IPS-15b (cell line): ENCODE data around the gene PRELP.
"Not testable (repeated sequence)": the region's sequence is repeated elsewhere in the genome, so short reads cannot be mapped to it uniquely, and the experiment has no call there.

Experiments used
- H3K27me3 ChIP-seq: one replicate; pipeline ENCODE4 v1.6.1; 2013; ENCODE audit warnings: low read length; ENCODE audit not compliant: control insufficient read depth, insufficient read depth
- H3K36me3 ChIP-seq: one replicate; pipeline ENCODE4 v1.6.1; 2013; ENCODE audit warnings: low read length; ENCODE audit not compliant: control insufficient read depth, insufficient read depth
- H3K4me1 ChIP-seq: one replicate; pipeline ENCODE4 v1.6.1; 2013; ENCODE audit warnings: mild to moderate bottlenecking, low read length; ENCODE audit not compliant: control insufficient read depth, insufficient read depth
- H3K4me3 ChIP-seq: one replicate; pipeline ENCODE4 v1.5.1; 2013; ENCODE audit warnings: low read depth, low read length
- H3K9ac ChIP-seq: one replicate; pipeline ENCODE4 v1.6.1; 2013; ENCODE audit warnings: low read depth, mild to moderate bottlenecking, low read length
- H3K9me3 ChIP-seq: one replicate; pipeline ENCODE4 v1.6.1; 2013; ENCODE audit warnings: mild to moderate bottlenecking, low read length; ENCODE audit not compliant: control insufficient read depth, insufficient read depth

The PRELP gene

GRCh38 chr1:203466906-203467549, 8.6 kb upstream of the PRELP start:
- not testable (repeated sequence) for H3K4me3 ChIP-seq, H3K36me3 ChIP-seq, H3K9ac ChIP-seq, H3K27me3 ChIP-seq, H3K9me3 ChIP-seq, H3K4me1 ChIP-seq

GRCh38 chr1:203467550-203467921, 8.1 kb upstream of the PRELP start:
- H3K4me3 ChIP-seq: no peak overlapping the region
- no peak overlapping the region for H3K9ac ChIP-seq

GRCh38 chr1:203468326-203468725, 7.3 kb upstream of the PRELP start:
- Histone ChIP-seq H3K9me3 (no peaks in the 10 kb centered on the region), H3K27me3 (no peaks in the 10 kb centered on the region), H3K36me3 (no peaks in the 10 kb centered on the region), H3K4me1 (peaks cover 5% of the 10 kb centered on the region), H3K9ac (no peak overlapping the region), H3K4me3 (no peak overlapping the region)

More at GRCh38 chr1:203467550-203467921, 8.1 kb upstream of the PRELP start:
- no peaks in the 10 kb centered on the region for H3K36me3 ChIP-seq
- peaks cover 5% of the 10 kb centered on the region for H3K4me1 ChIP-seq
- no peaks in the 10 kb centered on the region for H3K27me3 ChIP-seq
- H3K9me3 ChIP-seq: no peaks in the 10 kb centered on the region

- no peak overlapping the region for H3K4me3 ChIP-seq
- H3K27me3 ChIP-seq: no peaks in the 10 kb centered on the region
- no peaks in the 10 kb centered on the region for H3K36me3 ChIP-seq
- H3K9me3 ChIP-seq: no peaks in the 10 kb centered on the region
- H3K4me1 ChIP-seq: peaks cover 6% of the 10 kb centered on the region
- no peak overlapping the region for H3K9ac ChIP-seq
Observed at GRCh38 chr1:203470240-203470639, 5.4 kb upstream of the PRELP start.

GRCh38 chr1:203471841-203472240, 3.8 kb upstream of the PRELP start:
- no peaks in the 10 kb centered on the region for H3K36me3 ChIP-seq
- H3K4me1 ChIP-seq: peaks cover 15% of the 10 kb centered on the region
- H3K27me3 ChIP-seq: no peaks in the 10 kb centered on the region
- H3K9me3 ChIP-seq: no peaks in the 10 kb centered on the region
- no peak overlapping the region for H3K4me3 ChIP-seq
- no peak overlapping the region for H3K9ac ChIP-seq

- H3K9ac ChIP-seq: no peak overlapping the region
- H3K4me3 ChIP-seq: no peak overlapping the region
- peaks cover 15% of the 10 kb centered on the region for H3K4me1 ChIP-seq
- H3K36me3 ChIP-seq: no peaks in the 10 kb centered on the region
- no peaks in the 10 kb centered on the region for H3K9me3 ChIP-seq
- peaks cover 3% of the 10 kb centered on the region for H3K27me3 ChIP-seq
Observed at GRCh38 chr1:203473281-203473680, 2.3 kb upstream of the PRELP start.

GRCh38 chr1:203473781-203474305, 1.8 kb upstream of the PRELP start:
- Histone ChIP-seq H3K9me3 (no peaks in the 10 kb centered on the region), H3K4me1 (peaks cover 15% of the 10 kb centered on the region), H3K36me3 (no peaks in the 10 kb centered on the region), H3K27me3 (peaks cover 3% of the 10 kb centered on the region), H3K4me3 (no peak overlapping the region), H3K9ac (no peak overlapping the region)

GRCh38 chr1:203476216-203476814, 709 bp downstream of the PRELP start:
- Histone ChIP-seq H3K9ac (no peak overlapping the region), H3K27me3 (peaks cover 3% of the 10 kb centered on the region), H3K4me1 (peaks cover 15% of the 10 kb centered on the region), H3K9me3 (no peaks in the 10 kb centered on the region), H3K36me3 (no peaks in the 10 kb centered on the region), H3K4me3 (no peak overlapping the region)

- Histone ChIP-seq H3K9ac (no peak overlapping the region), H3K4me1 (peaks cover 15% of the 10 kb centered on the region), H3K27me3 (peaks cover 3% of the 10 kb centered on the region), H3K36me3 (no peaks in the 10 kb centered on the region), H3K9me3 (no peaks in the 10 kb centered on the region), H3K4me3 (no peak overlapping the region)
Observed at GRCh38 chr1:203477748-203478147, 2.1 kb downstream of the PRELP start.

- Histone ChIP-seq H3K9ac (no peak overlapping the region), H3K27me3 (peaks cover 3% of the 10 kb centered on the region), H3K9me3 (no peaks in the 10 kb centered on the region), H3K4me1 (peaks cover 15% of the 10 kb centered on the region), H3K36me3 (no peaks in the 10 kb centered on the region), H3K4me3 (no peak overlapping the region)
Observed at GRCh38 chr1:203478231-203478630, 2.6 kb downstream of the PRELP start.

GRCh38 chr1:203478986-203479385, 3.4 kb downstream of the PRELP start:
- H3K9me3 ChIP-seq: no peaks in the 10 kb centered on the region
- no peak overlapping the region for H3K4me3 ChIP-seq
- H3K9ac ChIP-seq: no peak overlapping the region
- peaks cover 3% of the 10 kb centered on the region for H3K27me3 ChIP-seq
- H3K36me3 ChIP-seq: no peaks in the 10 kb centered on the region
- peaks cover 15% of the 10 kb centered on the region for H3K4me1 ChIP-seq

GRCh38 chr1:203479646-203480045, 4.0 kb downstream of the PRELP start:
- Histone ChIP-seq H3K4me3 (no peak overlapping the region), H3K9me3 (no peaks in the 10 kb centered on the region), H3K36me3 (no peaks in the 10 kb centered on the region), H3K4me1 (peaks cover 15% of the 10 kb centered on the region), H3K9ac (no peak overlapping the region), H3K27me3 (peaks cover 3% of the 10 kb centered on the region)
